ENCODE results near the gene IGSF9B.

Gene IGSF9B

DNA sequence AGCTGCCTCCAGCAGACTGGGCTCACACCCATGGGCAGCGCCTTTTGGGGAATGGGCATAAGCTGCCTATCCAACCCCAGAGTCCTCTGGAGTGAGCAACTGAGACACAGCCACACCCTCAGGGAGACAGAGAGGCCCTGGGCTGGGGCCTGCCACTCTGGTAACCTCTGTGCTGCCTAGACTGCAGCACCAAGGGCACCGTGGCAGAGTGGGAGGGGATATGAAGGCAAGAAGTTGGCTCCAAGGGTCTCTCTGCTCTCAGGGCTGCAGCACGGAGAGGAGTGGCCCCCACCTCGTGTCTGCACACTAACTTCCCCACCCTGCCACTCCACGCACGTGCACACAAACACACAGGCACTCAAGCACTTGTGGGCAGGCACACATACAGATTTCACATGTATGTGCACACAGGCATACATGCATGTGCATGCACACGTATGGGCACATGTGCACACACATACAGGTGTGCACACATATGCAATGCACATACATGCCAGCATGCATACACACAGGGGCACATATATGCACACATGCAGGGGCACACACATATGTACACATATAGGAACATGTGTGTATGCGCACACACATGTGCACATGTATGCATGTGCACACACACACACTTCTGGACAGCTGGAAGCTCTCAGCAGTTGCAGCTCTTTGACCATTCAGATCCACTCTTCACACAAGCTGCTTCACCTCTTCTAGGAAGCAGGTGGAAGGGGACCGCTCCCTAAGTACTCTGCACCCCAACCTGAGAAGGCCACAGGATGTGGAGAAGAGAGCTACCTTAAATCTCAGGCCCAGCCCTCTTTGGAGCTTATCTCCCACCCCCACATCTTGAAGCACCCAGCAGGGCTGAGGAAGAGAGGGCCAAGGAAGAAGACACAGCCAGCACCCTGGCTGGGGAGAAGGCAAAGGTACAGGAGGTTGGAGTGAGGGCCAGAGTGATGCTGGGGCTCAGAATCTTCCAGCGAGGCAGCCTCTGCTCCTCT lies 4.3 kb downstream of the IGSF9B start (continued):
- TF ChIP-seq, protein P1, sequence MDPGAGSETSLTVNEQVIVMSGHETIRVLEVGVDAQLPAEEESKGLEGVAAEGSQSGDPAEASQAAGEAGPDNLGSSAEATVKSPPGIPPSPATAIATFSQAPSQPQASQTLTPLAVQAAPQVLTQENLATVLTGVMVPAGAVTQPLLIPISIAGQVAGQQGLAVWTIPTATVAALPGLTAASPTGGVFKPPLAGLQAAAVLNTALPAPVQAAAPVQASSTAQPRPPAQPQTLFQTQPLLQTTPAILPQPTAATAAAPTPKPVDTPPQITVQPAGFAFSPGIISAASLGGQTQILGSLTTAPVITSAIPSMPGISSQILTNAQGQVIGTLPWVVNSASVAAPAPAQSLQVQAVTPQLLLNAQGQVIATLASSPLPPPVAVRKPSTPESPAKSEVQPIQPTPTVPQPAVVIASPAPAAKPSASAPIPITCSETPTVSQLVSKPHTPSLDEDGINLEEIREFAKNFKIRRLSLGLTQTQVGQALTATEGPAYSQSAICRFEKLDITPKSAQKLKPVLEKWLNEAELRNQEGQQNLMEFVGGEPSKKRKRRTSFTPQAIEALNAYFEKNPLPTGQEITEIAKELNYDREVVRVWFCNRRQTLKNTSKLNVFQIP (CRISPR knock-in tag; IDR thresholded peaks at IDR 0.05; ENCODE audit: borderline replicate concordance, low read depth) = no peak
- TF ChIP-seq ESRRG (CRISPR knock-in tag; IDR thresholded peaks at IDR 0.05) (no peak), ZFP30 (CRISPR knock-in tag; IDR thresholded peaks at IDR 0.05) (no peak)

DNA sequence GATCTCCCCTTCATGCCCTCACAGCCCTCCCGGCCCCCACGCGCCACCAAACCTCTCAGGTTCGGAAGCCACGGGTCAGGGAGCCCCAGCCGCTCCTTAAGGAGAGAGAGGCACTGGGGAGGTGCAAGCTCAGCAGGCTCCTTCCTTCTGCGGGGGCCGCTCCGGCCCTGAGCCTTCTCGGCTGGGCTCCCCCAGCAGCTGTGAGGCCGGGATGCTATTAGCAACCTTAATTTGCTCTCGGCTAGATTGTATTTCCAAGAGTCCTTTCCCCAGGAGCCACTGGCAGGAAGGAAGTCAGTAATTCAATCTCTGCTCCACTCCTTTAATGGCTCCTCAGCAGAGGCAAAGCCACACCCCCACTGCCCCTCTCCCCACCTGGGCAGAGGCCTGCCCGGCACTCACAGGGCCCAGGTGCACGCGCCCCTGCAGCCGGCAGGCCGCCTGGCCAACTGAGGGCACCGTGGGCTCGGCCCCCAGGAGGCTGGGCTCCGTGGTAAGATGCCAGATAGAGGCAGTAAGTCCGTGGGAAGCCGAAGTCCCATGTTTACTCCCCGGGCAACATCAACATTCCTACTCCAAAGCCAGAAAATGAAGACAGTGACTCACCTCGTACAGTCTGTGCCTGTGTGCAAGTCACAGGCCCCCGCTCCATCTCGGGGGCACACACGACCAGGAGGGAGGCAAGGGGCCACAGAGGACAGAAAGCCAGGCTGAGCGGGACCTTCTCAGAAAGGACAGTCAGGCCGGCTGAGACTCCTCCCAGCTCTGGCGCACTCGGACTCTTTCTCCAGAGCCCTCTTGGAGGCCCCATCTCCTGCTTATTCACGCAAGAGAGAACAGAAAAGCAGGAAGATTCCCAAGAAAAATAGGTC lies 5.2 kb downstream of the IGSF9B start:
- no peak for ATAC-seq
- TF ChIP-seq ESRRG (CRISPR knock-in tag; IDR thresholded peaks at IDR 0.05) (no peak), RARB (CRISPR knock-in tag; IDR thresholded peaks at IDR 0.05) (no peak), PPARA (CRISPR knock-in tag; IDR thresholded peaks at IDR 0.05; ENCODE audit: borderline replicate concordance) (no peak), ZFP3 (CRISPR knock-in tag; IDR thresholded peaks at IDR 0.05) (no peak), CSDC2 (CRISPR knock-in tag; IDR thresholded peaks at IDR 0.05) (no peak), ZFP30 (CRISPR knock-in tag; IDR thresholded peaks at IDR 0.05) (no peak)
- TF ChIP-seq, protein P2, sequence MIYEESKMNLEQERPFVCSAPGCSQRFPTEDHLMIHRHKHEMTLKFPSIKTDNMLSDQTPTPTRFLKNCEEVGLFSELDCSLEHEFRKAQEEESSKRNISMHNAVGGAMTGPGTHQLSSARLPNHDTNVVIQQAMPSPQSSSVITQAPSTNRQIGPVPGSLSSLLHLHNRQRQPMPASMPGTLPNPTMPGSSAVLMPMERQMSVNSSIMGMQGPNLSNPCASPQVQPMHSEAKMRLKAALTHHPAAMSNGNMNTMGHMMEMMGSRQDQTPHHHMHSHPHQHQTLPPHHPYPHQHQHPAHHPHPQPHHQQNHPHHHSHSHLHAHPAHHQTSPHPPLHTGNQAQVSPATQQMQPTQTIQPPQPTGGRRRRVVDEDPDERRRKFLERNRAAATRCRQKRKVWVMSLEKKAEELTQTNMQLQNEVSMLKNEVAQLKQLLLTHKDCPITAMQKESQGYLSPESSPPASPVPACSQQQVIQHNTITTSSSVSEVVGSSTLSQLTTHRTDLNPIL (CRISPR knock-in tag; IDR thresholded peaks at IDR 0.05; ENCODE audit: low read depth) = no peak
- TF ChIP-seq, protein P1 (CRISPR knock-in tag; IDR thresholded peaks at IDR 0.05; ENCODE audit: borderline replicate concordance, low read depth) = no peak
- TF ChIP-seq, protein P3, sequence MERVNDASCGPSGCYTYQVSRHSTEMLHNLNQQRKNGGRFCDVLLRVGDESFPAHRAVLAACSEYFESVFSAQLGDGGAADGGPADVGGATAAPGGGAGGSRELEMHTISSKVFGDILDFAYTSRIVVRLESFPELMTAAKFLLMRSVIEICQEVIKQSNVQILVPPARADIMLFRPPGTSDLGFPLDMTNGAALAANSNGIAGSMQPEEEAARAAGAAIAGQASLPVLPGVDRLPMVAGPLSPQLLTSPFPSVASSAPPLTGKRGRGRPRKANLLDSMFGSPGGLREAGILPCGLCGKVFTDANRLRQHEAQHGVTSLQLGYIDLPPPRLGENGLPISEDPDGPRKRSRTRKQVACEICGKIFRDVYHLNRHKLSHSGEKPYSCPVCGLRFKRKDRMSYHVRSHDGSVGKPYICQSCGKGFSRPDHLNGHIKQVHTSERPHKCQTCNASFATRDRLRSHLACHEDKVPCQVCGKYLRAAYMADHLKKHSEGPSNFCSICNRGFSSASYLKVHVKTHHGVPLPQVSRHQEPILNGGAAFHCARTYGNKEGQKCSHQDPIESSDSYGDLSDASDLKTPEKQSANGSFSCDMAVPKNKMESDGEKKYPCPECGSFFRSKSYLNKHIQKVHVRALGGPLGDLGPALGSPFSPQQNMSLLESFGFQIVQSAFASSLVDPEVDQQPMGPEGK (CRISPR knock-in tag; IDR thresholded peaks at IDR 0.05; ENCODE audit: borderline replicate concordance) = peak; percentile 18; the same call in 1 of the 2 replicates

DNA sequence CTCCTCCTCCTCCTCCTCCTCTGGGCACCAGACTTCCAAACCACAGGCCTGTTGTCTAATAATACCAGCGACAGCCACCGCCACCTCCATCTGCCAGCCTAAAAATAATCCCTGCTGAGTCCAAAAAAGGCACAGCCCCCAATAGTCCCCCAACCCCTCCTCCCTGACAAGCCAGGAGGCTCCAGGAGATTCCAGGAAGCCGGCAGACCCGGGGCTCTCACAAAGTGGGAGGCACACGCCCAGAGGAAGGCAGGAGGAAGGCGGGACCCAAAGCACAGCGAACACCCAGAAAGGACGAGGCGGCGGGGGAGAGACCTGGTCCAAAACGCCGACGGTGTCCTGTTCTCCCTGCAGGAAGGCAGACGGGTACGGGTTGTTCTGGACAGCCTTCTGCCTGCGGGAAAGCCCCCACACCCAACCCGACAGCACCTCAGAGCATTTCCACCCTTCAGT lies 5.9 kb downstream of the IGSF9B start:
- no peak for TF ChIP-seq BACH2 (CRISPR knock-in tag; IDR thresholded peaks at IDR 0.05; ENCODE audit: borderline replicate concordance)
- TF ChIP-seq, protein P2 (CRISPR knock-in tag; IDR thresholded peaks at IDR 0.05; ENCODE audit: low read depth) = no peak
- TF ChIP-seq ESRRG (CRISPR knock-in tag; IDR thresholded peaks at IDR 0.05) = no peak
- no peak for TF ChIP-seq OSR1 (CRISPR knock-in tag; IDR thresholded peaks at IDR 0.05)
- no peak for TF ChIP-seq ISL1 (CRISPR knock-in tag; IDR thresholded peaks at IDR 0.05)
- no peak for TF ChIP-seq ZNF565 (CRISPR knock-in tag; conservative IDR thresholded peaks at IDR 0.05; ENCODE audit: low read depth)
- TF ChIP-seq, protein P3 (CRISPR knock-in tag; IDR thresholded peaks at IDR 0.05; ENCODE audit: borderline replicate concordance) = no peak
- TF ChIP-seq TOX (CRISPR knock-in tag; IDR thresholded peaks at IDR 0.05; ENCODE audit: borderline replicate concordance) = no peak
- no peak for TF ChIP-seq RARB (CRISPR knock-in tag; IDR thresholded peaks at IDR 0.05)
- TF ChIP-seq ZFP30 (CRISPR knock-in tag; IDR thresholded peaks at IDR 0.05) = no peak
- ATAC-seq = no peak
